NCI-H460 (cell line): ENCODE data around the gene PROKR1. TPM values are rescaled to one million over a fixed set of nuclear protein-coding genes. Genes with fewer than 3 reads are reported as not detected.

ENCODE experiments used
- DNase-seq: peaks from one replicate; pipeline ENCODE4 v3.0.0-alpha.2; 2016; ENCODE audit warnings: low read depth; ENCODE audit errors: extremely low read depth
- total RNA-seq: library from RNA; depleted of rRNA; stranded (reverse); fragments of >200 nt; shearing (Covaris generic); gene quantifications from 2 replicates; pipeline ENCODE4 v1.2.3, GENCODE V29; 2014; rRNA removed

The PROKR1 gene
- total RNA-seq, 1 experiment from 2014 or later, result not detected

- DNase-seq, result no peak
Observed at GRCh38 chr2:68695971-68696370, 52.6 kb downstream of the PROKR1 start.

- DNase-seq, result no peak
Observed at GRCh38 chr2:68696554-68696953, 53.2 kb downstream of the PROKR1 start.

GRCh38 chr2:68698567-68699377 lies 55.4 kb downstream of the PROKR1 start:
- DNase-seq, result no peak

GRCh38 chr2:68700560-68700959 lies 57.2 kb downstream of the PROKR1 start:
- no peak for DNase-seq

- no peak for DNase-seq
Observed at GRCh38 chr2:68706637-68707036, 63.3 kb downstream of the PROKR1 start.

Other genes with a start within 250 kb of the PROKR1 start
- 0.75 and 1.2 TPM in 2 replicates for gene FBXO48, start 176.3 kb upstream of the PROKR1 start, total RNA-seq
- 0.46 and 1.2 TPM in 2 replicates for gene APLF, start 176.0 kb upstream of the PROKR1 start, total RNA-seq
- gene ARHGAP25, start 91.2 kb downstream of the PROKR1 start, total RNA-seq, result 2.1 and 3.1 TPM in 2 replicates
- not detected in 2 replicates for gene BMP10, start 227.8 kb downstream of the PROKR1 start, total RNA-seq